ENCODE results near the gene CNGA1. TPM values are rescaled to one million over a fixed set of nuclear protein-coding genes. Genes with fewer than 3 reads are reported as not detected.

CNGA1 gene
- total RNA-seq, 2 experiments from 2014 or later = not detected

Other genes with a start within 250 kb of the CNGA1 start
- not detected for gene CORIN, start 178.6 kb downstream of the CNGA1 start, total RNA-seq
- 10 to 100 TPM in 1 of 2 experiments, 1 to 10 TPM in 1; 9.5 to 10.6 TPM for gene NFXL1, start 102.1 kb downstream of the CNGA1 start, total RNA-seq
- 1 to 10 TPM; 1.1 TPM for gene NIPAL1, start 91 bp upstream of the CNGA1 start, total RNA-seq
- 10 to 100 TPM; 60.6 to 63.6 TPM for gene TXK, start 117.6 kb upstream of the CNGA1 start, total RNA-seq